Naive thymus-derived CD4-positive, alpha-beta T cell (primary cell): Measurements from ENCODE around the gene GRID2IP. TPM values are rescaled to one million over a fixed set of nuclear protein-coding genes. Genes with fewer than 3 reads are reported as not detected.
A peak's percentile ranks its signal among the peaks of the same experiment; 100 is the strongest.

ENCODE experiments used
- ATAC-seq: fragments of 150-1000 bp; cut with Tn5 transposase; 2 replicates; pipeline ENCODE4 v1.10.0; 2021; ENCODE audit warnings: mild to moderate bottlenecking, moderate library complexity
- CTCF ChIA-PET: fragments of 350-600 bp; sonication (Branson Sonifier 250); formaldehyde crosslinking; loops from one replicate; lab custom pipeline; 2021; ENCODE audit warnings: antibody characterized with exemption; lab: Charles Lee
- POLR2A ChIA-PET: fragments of 350-600 bp; sonication (Branson Sonifier 250); formaldehyde crosslinking; loops from one replicate; lab custom pipeline; 2021; ENCODE audit warnings: antibody characterized with exemption, inconsistent platforms; lab: Charles Lee
- DNase-seq, 9 donors: peaks; one replicate each; pipeline versions ENCODE4 v3.0.0 to v3.0.0-alpha.2; 2020 to 2022; ENCODE audit warnings: mixed read lengths in 1 of 9
- H3K27ac ChIP-seq: one replicate; pipeline ENCODE4 v1.7.0; 2013; ENCODE audit warnings: mild to moderate bottlenecking, low read depth, low read length, moderate library complexity
- H3K27me3 ChIP-seq, 2 donors: one replicate each; pipeline ENCODE4 v1.7.0; 2013; ENCODE audit warnings: low read length in 2 of 2, mild to moderate bottlenecking in 2 of 2, moderate library complexity in 2 of 2; ENCODE audit not compliant: control insufficient read depth in 2 of 2, insufficient read depth in 2 of 2
- H3K36me3 ChIP-seq, 3 experiments: 1 replicate in 2 of 3; 2 replicates in 1 of 3; pipeline ENCODE4 v1.7.0; 2013; ENCODE audit warnings: low read length in 3 of 3, mild to moderate bottlenecking in 3 of 3, moderate library complexity in 1 of 3; ENCODE audit not compliant: insufficient read depth in 3 of 3, control insufficient read depth in 2 of 3
- H3K4me1 ChIP-seq, 2 donors: one replicate each; pipeline ENCODE4 v1.7.0; 2013; ENCODE audit warnings: low read length in 2 of 2, mild to moderate bottlenecking in 2 of 2, moderate library complexity in 1 of 2; ENCODE audit not compliant: control insufficient read depth in 2 of 2, insufficient read depth in 2 of 2
- H3K4me3 ChIP-seq: 2 replicates; pipeline ENCODE4 v1.7.0; 2013; ENCODE audit warnings: mild to moderate bottlenecking, low read length
- H3K9me3 ChIP-seq, 3 experiments: 1 replicate in 2 of 3; 2 replicates in 1 of 3; pipeline ENCODE4 v1.7.0; 2013; ENCODE audit warnings: low read length in 3 of 3; ENCODE audit not compliant: control insufficient read depth in 2 of 3
- H3K27ac Mint-ChIP-seq, 9 donors: one replicate each; pipeline ENCODE4 v1.8.0; 2020 to 2022; ENCODE audit warnings: mixed read lengths in 9 of 9, mild to moderate bottlenecking in 8 of 9, moderate library complexity in 5 of 9, inconsistent platforms in 2 of 9
- H3K27me3 Mint-ChIP-seq, 5 donors: one replicate each; pipeline ENCODE4 v1.8.0; 2021 to 2022; ENCODE audit warnings: mixed read lengths in 5 of 5, mild to moderate bottlenecking in 1 of 5
- H3K36me3 Mint-ChIP-seq, 5 donors: one replicate each; pipeline ENCODE4 v1.8.0; 2020 to 2022; ENCODE audit warnings: mixed read lengths in 5 of 5, mild to moderate bottlenecking in 3 of 5, inconsistent platforms in 1 of 5
- H3K4me1 Mint-ChIP-seq, 7 donors: one replicate each; pipeline ENCODE4 v1.8.0; 2020 to 2022; ENCODE audit warnings: mixed read lengths in 7 of 7, mild to moderate bottlenecking in 3 of 7, inconsistent platforms in 1 of 7
- H3K4me3 Mint-ChIP-seq, 10 donors: one replicate each; pipeline ENCODE4 v1.8.0; 2020 to 2022; ENCODE audit warnings: mild to moderate bottlenecking in 10 of 10, mixed read lengths in 10 of 10, moderate library complexity in 6 of 10, inconsistent platforms in 2 of 10
- H3K9me3 Mint-ChIP-seq, 11 donors: one replicate each; pipeline ENCODE4 v1.8.0; 2020 to 2022; ENCODE audit warnings: mixed read lengths in 11 of 11, mild to moderate bottlenecking in 4 of 11, inconsistent platforms in 1 of 11, moderate library complexity in 1 of 11
- intact Hi-C, 2 donors: fragments of 100-400 bp; cut with micrococcal nuclease; formaldehyde crosslinking; loops; one replicate each; pipeline ENCODE4 v1.15.1; 2023
- polyA plus RNA-seq, 2 donors: library from polyadenylated mRNA; unstranded; fragments of 300-500 nt; fragmentation: Illumina TruSeq; gene quantifications; one replicate each; pipeline ENCODE4 v1.2.3, GENCODE V29; 2021
- total RNA-seq, 6 experiments: library from RNA in 5 of 6; stranded (reverse) in 5 of 6; gene quantifications; 1 replicate in 5 of 6; 2 replicates in 1 of 6; pipeline ENCODE4 v1.2.3 and lab custom pipeline; 2021 to 2026

Gene GRID2IP
- total and polyA plus RNA-seq, 7 experiments from 2014 or later = 0.24 to 1.5 (median 1.1) TPM; not detected in 3

DNA sequence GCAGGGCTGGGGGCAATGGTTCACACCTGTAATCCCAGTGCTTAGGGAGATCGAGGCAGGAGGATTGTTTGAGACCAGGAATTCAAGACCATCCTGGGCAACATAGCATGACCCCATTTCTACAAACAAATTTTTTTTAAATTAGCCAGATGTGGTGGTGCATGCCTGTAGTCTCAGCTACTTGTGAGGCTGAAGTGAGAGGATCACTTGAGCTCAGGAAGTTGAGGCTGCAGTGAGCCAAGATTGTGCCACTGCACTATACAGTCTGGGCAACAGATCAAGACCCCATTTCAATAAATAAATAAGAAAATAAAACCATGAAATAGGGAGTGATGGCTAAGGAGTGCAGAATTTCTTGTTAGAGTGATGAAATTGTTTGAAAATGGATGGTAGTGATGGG lies 8.9 kb downstream of the GRID2IP start:
- no peaks in the 10 kb centered on the region for H3K36me3 ChIP-seq
- CTCF ChIA-PET = no interaction called here
- intact Hi-C loops = no loop called here
- ATAC-seq (no peak), DNase-seq (no peak)
- H3K4me1 Mint-ChIP-seq = peaks cover 4 to 18% (median 13%) of the 10 kb centered on the region in 7 donors
- POLR2A ChIA-PET = interaction anchor here (0.7 kb wide), 1 partner anchor 9 kb away, joined by 3 read pairs; no protein-coding TSS in a partner anchor
- peaks cover 9 to 23% (median 14%) of the 10 kb centered on the region in 5 donors for H3K27me3 Mint-ChIP-seq
- H3K4me3 ChIP-seq = no peak overlapping the region
- no peak overlapping the region for H3K27ac ChIP-seq
- H3K27me3 ChIP-seq = no peaks in the 10 kb centered on the region
- H3K36me3 Mint-ChIP-seq = peaks cover 0 to 4% (median 0%) of the 10 kb centered on the region in 5 donors
- no peaks in the 10 kb centered on the region for H3K9me3 ChIP-seq
- peaks cover 0 to 8% of the 10 kb centered on the region in 2 donors for H3K4me1 ChIP-seq
- no peaks in the 10 kb centered on the region for H3K9me3 Mint-ChIP-seq
- no peak overlapping the region for H3K4me3 Mint-ChIP-seq
- H3K27ac Mint-ChIP-seq = no peak overlapping the region

DNA sequence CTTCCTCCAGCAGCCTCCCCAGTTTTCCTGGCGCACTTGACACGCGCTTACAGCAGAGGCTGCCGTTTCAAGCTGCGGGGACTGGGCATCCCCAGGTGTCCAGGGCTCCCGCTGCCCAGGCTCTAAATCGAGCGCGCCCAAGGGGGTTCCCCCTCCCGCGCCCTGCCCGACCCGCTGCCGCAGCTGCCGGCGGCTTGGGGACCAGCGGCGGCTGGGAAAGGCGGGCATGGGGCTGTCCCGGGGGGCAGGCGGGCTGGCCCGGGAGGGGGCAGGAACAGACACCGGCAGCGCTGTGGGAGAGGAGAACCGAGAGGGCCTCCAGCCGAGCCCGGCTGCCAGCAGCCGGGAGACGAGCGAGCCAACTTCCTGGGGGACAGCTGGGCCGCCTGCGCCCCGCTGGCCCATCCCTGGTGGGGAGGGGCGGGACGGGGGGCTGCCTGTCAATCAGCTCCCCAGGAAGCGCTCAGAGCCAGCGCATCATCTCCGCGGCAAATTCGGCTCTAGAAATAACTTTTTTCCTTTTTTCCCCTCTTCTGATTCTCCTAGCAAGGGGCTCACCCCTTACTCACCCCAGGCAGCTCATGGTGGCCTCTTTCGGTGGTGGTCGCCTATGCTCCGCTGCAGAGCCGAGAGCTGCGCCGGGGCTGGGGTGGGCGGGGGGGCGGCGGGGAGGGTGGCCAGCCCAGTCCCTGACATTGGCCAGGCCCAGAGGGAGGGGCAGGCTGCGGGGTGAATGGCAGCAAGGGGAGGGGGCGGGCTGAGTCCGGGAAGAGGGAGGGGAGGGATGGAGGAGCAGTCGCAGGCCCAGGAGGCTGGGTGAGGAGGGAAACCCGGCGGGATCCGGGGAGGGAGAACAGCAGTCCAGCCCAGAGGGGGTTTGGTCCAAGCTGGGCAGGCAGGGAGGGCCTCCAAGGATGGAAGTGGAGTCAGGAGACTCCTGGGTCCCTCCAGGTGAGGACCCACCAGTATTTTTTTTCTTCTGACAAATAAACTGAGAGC lies 14.7 kb downstream of the GRID2IP start:
- H3K27ac ChIP-seq = no peak overlapping the region
- Mint-ChIP-seq H3K36me3 (peaks cover 0 to 4% (median 0%) of the 10 kb centered on the region in 5 donors), H3K4me1 (peaks cover 0 to 7% (median 4%) of the 10 kb centered on the region in 7 donors), H3K27me3 (peaks cover 9 to 31% (median 15%) of the 10 kb centered on the region in 5 donors), H3K4me3 (peak overlapping the region in 4 of 10 donors; percentile 43 to 68 (median 58)), H3K27ac (no peak overlapping the region), H3K9me3 (no peaks in the 10 kb centered on the region)
- no peaks in the 10 kb centered on the region for H3K36me3 ChIP-seq
- ChIA-PET POLR2A (no interaction called here), CTCF (interaction anchor here (1.4 kb wide), 1 partner anchor 9 kb away, joined by 5 read pairs; no protein-coding TSS in a partner anchor)
- H3K9me3 ChIP-seq = no peaks in the 10 kb centered on the region
- no peaks in the 10 kb centered on the region for H3K27me3 ChIP-seq
- H3K4me1 ChIP-seq = no peaks in the 10 kb centered on the region
- ATAC-seq = peak; percentile 26
- H3K4me3 ChIP-seq = no peak overlapping the region
- DNase-seq = no peak
- intact Hi-C loops = no loop called here

DNA sequence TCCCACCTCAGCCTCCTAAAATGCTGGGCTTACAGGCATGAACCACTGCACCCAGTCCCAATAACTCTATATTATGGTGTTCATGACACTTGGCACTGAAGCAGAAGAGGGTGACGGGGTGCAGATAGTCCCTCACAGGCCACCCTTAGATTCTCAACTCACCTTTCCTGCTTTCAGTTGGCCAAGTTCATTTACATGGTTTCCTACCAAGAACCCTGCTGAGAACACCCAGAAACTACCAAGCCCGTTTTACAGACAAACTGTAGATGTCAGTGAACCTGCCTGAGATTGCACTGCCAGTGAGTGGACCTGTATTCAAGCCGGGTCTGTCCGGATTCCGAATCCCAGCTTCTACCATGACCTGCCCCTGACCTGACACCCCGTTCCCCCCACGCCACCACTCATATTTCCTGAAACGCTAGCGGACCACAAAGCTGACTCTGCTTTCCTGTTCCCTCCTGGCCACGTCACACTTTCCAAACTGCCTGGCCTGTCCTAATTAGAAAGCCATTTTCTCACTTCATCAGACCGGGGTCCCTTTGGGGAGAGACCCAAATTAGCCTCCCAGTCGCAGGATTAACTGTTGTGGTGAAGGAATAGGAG lies 17.3 kb downstream of the GRID2IP start:
- Histone ChIP-seq H3K27me3 (no peaks in the 10 kb centered on the region), H3K9me3 (no peaks in the 10 kb centered on the region), H3K4me3 (no peak overlapping the region), H3K36me3 (no peaks in the 10 kb centered on the region), H3K4me1 (no peaks in the 10 kb centered on the region), H3K27ac (no peak overlapping the region)
- H3K27ac Mint-ChIP-seq = peak overlapping the region in 1 of 9 donors; percentile 42
- H3K27me3 Mint-ChIP-seq = peaks cover 9 to 51% (median 16%) of the 10 kb centered on the region in 5 donors
- ChIA-PET CTCF (no interaction called here), POLR2A (interaction anchor here (0.6 kb wide), 3 partner anchors 9 to 708 kb away, joined by 3 to 5 read pairs (median 4); no protein-coding TSS in a partner anchor)
- peaks cover 0 to 4% (median 0%) of the 10 kb centered on the region in 5 donors for H3K36me3 Mint-ChIP-seq
- H3K9me3 Mint-ChIP-seq = no peaks in the 10 kb centered on the region
- no peak for ATAC-seq
- DNase-seq = peak in 1 of 9 donors; percentile 34
- intact Hi-C loops = no loop called here
- peaks cover 0 to 15% (median 7%) of the 10 kb centered on the region in 7 donors for H3K4me1 Mint-ChIP-seq
- H3K4me3 Mint-ChIP-seq = peak overlapping the region in 1 of 10 donors; percentile 5

DNA sequence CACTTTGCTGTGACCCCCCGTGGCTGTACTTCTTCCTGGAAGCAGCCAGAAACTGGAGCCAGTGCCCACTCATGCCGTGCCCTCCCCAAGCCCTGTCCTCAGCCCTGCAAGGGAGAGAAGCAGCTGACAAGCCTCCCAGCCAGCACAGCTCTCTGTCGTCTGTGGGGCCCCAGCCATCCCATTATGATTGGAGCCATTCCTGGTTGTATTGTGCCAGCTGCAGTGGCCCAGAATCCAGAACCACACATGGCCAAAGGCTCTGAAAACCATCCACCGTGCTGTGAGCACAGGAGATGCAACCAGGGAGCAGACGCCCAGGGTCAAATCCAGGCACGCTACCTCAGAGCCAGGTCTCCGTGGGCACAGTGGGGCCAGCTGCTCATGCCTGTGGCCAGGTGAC lies 18.7 kb downstream of the GRID2IP start:
- Mint-ChIP-seq H3K4me3 (peak overlapping the region in 3 of 10 donors; percentile 38 to 72 (median 42)), H3K4me1 (peaks cover under 1 to 15% (median 8%) of the 10 kb centered on the region in 7 donors), H3K9me3 (no peaks in the 10 kb centered on the region), H3K36me3 (no peaks in the 10 kb centered on the region), H3K27me3 (peaks cover 2 to 53% (median 12%) of the 10 kb centered on the region in 5 donors), H3K27ac (no peak overlapping the region)
- ATAC-seq (no peak), DNase-seq (no peak)
- Histone ChIP-seq H3K4me3 (no peak overlapping the region), H3K27me3 (no peaks in the 10 kb centered on the region), H3K36me3 (no peaks in the 10 kb centered on the region), H3K9me3 (no peaks in the 10 kb centered on the region), H3K4me1 (no peaks in the 10 kb centered on the region), H3K27ac (no peak overlapping the region)
- ChIA-PET POLR2A (interaction anchor here (1.4 kb wide), 1 partner anchor 57 kb away, joined by 3 read pairs; the partner anchor contains the start of gene INTS15), CTCF (no interaction called here)
- intact Hi-C loops = no loop called here

DNA sequence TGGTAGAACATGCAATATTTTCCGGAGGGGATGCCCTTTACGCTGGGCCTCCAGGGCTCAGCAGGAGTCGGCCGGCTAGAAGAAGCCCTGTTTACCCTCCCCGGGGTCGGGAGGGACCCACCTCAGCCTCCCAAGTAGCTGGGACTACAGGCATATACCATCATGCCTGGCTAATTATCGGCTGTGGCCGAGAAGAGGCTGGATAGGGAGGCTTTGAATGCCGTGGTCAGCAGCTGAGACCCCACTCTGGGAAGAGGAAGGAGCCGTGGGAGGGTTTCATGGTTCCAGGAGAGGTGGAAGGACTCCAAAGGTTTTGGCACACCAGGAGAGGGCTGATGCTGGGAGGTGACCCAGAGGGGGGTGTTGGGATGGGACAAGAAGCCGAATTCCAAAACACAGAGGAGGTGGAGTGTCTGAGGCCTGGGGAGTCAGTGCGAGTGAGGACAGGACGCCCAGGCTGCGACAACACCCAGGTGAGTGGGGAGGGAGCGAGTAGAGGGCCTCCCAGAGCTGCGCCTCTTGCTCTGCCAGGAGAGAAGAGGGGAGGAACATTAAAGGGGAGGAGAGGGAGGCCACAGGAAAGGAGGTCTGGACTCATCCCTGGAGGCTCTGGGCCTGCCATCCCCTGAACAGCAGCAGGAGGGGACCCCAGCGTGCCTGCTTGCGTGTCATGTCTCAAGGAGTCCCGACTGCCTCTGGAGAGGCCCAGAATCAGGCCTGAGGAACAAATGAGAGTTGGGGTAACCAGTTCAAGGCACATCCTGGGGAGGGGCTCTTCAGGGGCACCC lies 19.6 kb downstream of the GRID2IP start:
- no peaks in the 10 kb centered on the region for H3K36me3 ChIP-seq
- peaks cover 8 to 59% (median 18%) of the 10 kb centered on the region in 5 donors for H3K27me3 Mint-ChIP-seq

More for the DNA sequence above, 19.6 kb downstream of the GRID2IP start:
- CTCF ChIA-PET = no interaction called here
- Histone ChIP-seq H3K4me1 (peaks cover 0 to 4% of the 10 kb centered on the region in 2 donors), H3K9me3 (no peaks in the 10 kb centered on the region), H3K27ac (no peak overlapping the region), H3K27me3 (no peaks in the 10 kb centered on the region), H3K4me3 (peak overlapping the region; percentile 55)
- intact Hi-C loops = loop anchor here in 1 of 2 donors (1.0 kb wide), 1 partner anchor 28 kb away; no protein-coding TSS in a partner anchor
- POLR2A ChIA-PET = interaction anchor here (0.6 to 1.4 kb wide), 3 partner anchors 13 to 58 kb away, joined by 3 to 6 read pairs (median 4); partner anchors contain the start of gene INTS15
- no peaks in the 10 kb centered on the region for H3K9me3 Mint-ChIP-seq
- H3K4me3 Mint-ChIP-seq = peak overlapping the region; percentile 74 to 87 (median 81)
- ATAC-seq (no peak), DNase-seq (no peak)
- no peaks in the 10 kb centered on the region for H3K36me3 Mint-ChIP-seq
- peaks cover 7 to 23% (median 14%) of the 10 kb centered on the region in 7 donors for H3K4me1 Mint-ChIP-seq
- H3K27ac Mint-ChIP-seq = peak overlapping the region in 2 of 9 donors; percentile 55 to 62
